A204.1 (cell line): ENCODE measurements around the gene ABCC5.

Source experiments
- FAIRE-seq: peaks from 2 replicates; lab custom pipeline; 2012; peaks lifted over from hg19 to GRCh38; lab: Jason Lieb, UNC

The ABCC5 gene

DNA sequence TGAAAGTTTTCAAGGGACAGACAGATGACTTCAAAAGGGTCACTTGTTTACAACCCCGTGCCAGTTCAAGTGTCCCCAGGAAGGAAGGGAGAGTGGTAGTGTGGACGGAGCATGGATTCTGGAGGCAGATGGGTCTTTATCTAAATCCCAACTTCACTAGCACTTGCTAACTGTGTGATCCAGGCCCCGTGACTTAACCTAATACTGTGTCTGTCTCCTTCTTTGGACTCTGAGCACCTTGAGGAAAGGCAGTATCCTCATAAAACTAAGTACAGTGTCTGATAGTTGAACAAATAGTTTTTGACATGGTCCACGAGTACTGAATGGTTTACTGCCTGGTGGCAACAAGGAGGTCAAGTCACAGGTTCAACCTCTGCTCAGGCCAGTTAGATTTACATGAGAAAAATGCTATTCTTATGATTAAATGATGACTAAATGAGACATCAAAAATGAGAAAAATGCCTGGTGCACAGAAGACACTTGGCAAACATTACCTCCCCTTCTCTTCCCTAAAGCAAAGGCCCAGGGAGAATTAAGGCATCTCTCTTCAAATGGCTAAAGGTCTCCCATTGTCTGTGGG, 48.9 kb downstream of the ABCC5 start:
- no peak for FAIRE-seq

DNA sequence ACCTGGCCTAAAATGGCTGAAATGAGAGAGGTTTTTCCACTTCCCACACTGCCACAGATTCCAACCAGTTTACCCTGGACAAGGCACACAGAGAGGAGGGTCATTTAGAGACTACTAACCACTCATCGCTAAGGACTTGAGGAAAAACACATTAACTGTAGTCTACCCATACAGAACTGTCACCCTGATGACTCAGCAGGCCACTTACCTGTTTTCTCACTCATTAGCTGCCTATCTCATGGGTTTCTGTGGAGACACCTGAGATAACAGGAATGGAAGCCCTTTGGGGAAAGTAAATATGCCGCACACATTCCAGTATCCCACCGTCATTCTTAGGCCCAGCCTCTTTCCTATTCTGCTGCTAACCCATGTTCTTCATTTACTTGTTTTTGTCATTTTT, 50.0 kb downstream of the ABCC5 start:
- no peak for FAIRE-seq

DNA sequence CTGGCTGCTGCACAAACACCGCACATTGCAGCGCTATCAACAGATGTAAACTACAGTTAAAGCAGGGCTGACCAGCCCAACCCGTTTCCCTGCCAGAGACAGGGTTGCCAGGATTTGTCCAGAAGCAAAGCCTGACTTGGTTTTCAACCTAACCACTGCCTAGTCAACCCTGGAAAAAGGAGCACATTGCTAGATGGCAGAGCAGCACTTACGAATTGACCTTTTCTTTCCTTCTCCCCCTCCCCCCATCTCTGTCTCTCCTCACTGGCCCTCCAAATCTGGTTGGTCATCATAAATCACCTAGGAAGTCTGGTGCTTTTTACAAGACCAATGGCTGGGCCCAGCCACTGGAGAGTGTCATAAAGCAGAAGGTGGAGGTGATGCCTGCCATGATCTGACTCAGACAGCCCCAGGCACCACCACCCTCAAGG, 51.3 kb downstream of the ABCC5 start:
- no peak for FAIRE-seq

DNA sequence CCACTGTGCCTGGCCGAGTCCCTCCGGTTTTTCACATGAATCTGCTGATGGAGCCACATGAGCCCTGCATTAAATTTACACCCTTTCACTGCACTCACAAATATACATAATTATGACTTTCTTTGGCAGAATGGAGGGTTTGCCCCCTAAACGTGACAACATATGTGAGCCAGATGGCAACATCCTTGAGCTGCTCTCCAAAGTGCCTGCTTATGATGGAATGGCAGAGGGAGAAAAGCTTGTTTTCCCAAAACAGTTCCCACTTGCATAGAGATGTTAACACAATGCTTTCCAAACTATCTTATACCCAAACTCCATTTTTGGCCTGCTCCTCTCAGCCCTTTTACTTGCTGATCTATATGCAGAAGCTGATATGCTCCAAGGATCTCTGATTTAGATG, 54.9 kb downstream of the ABCC5 start:
- no peak for FAIRE-seq

DNA sequence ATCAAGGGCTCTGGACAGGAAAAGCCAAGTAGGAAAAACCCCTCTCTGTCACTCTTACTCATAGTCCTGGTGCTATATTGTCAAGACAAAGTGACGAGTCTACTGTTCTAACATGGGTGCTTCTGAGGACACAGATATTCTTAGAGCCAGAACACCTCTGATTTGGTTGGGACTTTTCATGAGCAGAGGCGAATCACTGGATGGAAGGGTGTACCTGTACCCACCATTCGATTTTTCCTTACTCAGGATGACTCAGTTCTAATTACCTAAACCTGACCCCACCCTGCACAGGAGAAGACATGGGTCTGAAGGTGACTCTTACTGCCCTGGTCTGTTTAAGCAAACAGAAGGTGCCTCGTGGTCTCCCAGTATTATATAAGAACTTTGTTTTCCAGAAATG, 58.5 kb downstream of the ABCC5 start:
- FAIRE-seq: no peak

DNA sequence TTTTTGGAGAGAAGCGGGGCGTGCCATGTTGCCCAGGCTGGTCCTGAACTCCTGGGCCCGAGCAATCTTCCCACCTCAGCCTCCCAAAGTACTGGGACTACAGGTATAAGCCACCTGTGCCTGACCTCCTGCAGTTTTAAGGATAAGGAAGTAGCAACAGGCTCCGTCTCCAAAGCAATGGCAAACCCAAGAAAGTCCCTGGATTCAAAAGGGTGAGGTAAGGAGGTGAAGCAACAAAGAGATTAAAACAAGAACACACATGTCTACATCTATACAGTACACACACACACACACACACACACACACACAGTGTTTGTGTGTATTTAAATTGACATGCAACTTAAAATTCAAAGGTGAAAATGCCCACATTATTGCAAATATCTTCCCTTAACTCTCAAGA, 58.9 kb downstream of the ABCC5 start:
- no peak for FAIRE-seq

DNA sequence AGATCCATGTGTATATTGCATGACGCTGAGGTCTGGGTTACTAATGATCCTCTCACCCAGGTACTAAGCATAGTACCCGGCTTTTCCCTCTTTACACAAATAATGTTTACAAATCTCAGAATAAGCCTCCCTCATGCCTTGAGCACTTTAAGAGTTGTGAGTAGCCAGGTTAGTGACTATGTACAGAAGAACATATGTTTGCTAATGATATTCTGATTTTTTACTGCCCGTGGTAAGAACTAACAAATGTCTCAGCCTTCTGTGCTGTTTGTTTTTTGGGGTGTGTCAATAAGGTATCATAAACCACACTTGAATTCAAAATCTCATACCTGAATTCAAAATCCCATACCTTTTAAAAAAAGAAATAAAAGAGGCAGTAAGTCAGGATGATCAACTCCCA, 59.5 kb downstream of the ABCC5 start:
- no peak for FAIRE-seq

DNA sequence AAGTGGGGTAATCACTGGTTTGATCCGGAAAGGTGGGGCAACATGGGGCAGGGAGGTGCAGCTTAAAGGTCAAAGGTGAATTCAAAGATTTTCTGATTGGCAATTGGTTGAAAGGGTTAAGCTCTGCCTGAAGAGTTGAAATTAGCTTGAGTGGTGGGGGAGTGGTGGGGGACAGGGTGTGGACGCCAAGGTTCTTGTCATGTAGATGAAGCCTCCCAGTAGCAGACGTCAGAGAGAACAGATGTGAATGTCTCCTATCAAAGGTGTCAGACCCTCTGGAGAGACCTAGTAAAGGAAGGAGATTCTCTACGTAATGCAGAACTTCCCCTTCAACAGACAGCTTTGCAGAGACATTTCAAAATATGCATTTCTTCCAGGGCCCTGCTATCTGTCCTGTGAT, 62.8 kb downstream of the ABCC5 start:
- no peak for FAIRE-seq

DNA sequence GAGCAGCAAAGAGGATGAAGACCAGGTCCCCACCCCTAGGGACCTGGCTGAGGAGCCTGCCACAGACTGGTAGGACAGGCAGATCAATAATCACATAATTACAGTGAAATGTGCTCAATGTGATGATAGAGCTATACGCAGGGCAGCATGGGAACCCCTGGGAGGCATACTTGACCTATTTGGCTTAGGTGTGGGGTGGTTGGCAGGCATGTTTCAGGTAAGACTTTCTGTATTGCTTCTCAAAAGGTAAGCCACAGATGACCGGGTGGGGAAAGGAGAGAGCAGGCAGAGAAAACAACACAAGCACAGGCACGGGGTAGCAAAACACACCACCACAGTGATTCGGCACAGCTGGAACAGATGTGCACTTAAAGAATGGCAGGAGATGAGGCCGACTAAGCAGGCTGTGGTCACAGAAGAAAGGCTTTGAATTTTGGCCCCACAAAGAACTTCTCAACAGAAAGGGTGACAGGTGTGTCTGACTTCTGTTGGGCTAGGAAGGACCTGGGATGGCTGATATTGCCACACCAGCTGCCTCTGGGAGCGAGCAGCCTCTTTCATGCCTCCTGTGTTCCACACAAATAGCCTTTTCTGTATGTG, 64.1 kb downstream of the ABCC5 start:
- no peak for FAIRE-seq

DNA sequence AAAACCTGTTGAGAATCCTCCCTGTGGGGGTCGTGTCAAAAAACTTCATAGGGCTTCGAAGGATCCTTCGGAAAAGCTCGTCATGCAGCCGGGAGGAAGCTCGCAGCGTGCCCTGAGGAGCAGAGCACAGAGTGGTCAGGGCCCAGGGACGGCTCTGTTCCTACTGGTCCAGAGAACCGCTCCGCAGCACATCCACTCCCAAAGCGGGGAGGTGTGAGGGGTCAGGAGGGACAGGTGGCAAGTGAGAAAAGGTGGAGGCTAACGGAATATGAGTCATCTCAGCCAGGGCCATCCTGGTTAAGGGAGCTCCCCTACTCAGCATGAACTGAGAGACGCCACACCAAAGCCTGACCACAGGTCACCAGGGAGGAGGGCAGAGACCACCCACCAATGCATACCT, 66.2 kb downstream of the ABCC5 start:
- FAIRE-seq: no peak

DNA sequence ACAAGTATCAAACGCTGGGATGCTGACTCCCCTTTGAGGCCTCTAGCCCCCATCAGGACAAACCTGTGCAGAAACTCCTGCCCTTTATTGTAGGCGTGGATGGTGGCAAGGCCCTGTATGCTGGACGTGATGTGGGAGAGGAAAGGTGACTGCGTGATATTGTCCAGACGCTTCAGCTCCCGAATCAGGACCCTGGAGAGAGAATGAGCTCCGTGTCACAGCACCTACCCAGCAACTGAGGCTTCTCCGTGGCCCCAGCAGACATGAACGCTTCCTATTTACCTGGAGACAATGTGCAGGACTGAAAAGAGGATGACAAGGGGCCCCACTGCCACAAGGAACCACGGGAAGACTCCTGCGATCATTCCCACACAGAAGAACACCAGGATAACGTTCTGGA, 68.0 kb downstream of the ABCC5 start:
- no peak for FAIRE-seq

DNA sequence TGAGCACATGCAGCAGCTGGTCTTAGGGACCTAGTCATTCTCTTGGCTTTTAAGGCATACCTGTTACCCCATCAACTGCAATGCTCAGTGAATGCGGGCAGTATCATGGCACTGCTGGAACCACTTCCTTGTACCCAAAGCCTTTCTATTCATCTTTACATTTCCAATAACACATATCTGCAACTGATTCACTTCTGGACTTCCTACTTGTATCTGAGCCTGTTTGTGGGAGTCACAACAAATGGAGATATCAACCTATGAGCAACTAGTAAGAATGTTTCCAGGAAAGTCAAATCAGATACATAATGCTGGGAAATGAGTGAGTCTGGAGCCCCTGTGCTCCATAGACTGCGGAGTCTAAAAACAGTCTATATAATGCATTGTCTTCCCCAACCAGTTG, 71.6 kb downstream of the ABCC5 start:
- FAIRE-seq: no peak

DNA sequence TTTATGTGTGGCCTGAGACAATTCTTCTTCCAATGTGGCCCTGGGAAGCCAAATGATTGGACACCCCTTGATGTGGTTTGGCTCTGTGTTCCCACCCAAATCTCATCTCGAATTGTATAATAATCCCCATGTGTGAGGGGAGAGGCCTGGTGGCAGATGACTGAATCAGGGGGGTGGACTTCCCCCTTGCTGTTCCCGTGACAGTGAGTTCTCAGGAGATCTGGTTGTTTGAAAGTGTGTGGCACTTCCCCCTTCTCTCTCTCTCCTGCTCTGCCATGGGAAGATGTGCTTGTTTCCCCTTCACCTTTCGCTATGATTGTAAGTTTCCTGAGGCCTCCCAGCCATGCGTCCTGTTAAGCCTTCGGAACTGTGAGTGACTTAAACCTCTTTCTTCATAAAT, 72.9 kb downstream of the ABCC5 start:
- FAIRE-seq: no peak

DNA sequence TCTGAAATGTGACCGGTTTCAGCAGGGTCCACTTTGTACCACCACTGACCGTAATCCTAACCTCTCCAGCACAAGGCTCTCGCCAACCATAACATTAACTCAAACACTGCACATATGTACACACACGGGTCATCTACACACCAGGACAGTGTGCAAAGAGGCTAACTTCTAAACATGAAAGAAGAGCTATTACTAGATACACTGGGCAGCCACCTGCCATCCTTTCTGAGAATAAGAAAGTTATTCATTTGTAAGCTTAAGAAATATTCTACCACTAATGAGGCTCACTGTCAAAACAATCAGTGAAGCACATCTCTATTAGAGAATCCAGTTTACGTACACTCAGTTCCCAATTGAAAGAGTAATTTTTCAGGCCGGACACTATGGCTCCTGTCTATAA, 73.9 kb downstream of the ABCC5 start:
- FAIRE-seq: no peak

DNA sequence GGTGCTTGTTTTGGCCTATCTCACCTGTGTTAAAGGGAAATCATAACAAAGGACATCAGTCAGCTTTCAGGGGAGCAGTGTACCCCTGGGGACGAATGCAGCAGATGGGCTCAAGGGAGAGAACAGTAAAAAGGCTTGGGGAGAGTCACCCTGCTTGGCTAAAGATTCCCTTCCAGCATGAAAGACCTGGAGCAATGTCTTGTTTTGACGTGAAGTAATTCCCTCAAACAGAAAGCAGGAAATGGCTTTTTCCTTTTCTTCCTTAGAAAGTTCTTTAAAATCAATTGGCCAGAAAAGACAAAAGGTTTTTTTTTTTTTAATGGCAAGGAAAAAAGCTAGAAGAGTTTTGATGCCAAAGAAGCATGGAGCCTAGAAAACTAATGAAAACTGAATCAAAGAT, 76.5 kb downstream of the ABCC5 start:
- FAIRE-seq: no peak

DNA sequence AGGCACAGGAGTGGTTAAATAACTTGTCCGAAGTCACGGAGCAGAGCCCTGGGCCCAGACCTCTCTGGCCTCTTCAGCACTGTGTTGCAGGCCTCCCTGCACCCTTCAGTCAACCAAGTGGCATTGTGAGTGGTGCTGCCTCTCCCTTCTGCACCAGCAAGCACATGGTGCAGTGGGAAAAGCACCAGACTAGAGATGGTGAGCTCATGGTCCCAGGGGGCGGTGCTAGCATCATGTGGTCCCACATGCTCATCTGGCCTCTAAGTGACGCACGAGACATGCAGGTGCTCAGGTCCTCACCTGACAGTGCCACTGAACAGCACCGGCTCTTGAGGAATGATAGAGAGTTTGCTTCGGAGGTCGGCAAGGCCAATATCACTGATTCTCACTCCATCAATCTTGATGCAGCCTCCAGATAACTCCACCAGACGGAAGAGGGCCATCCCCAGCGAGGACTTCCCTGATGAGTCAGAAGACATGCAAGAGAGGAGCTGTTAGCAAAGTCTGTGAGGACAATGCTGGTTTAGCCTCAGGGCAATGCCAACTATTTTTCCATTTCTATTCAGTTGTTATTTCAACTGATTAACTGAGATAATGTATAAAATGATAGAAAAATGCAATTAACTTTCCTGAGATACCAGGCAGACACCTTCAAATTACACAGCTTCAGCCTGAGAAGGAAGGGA, 79.9 kb downstream of the ABCC5 start:
- no peak for FAIRE-seq

DNA sequence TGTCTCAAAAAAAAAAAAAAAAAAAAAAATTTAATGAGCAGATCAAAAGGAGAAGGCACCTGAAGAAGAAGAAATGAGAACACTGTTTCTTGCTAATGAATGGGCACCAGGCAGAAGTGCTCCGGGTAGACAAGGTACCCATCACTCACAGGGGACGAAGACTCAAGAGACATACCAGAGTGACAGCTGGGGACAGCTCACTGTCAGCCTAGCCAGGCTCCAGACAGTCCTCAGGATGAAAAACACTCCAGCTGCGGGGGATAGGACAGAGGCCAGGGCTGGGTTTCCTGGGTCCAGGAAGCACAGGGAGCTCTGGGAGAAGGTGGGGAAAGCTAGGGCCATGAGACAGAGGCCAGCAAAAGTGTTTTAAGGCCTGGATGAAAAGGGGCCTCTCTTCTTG, 84.5 kb downstream of the ABCC5 start:
- no peak for FAIRE-seq

DNA sequence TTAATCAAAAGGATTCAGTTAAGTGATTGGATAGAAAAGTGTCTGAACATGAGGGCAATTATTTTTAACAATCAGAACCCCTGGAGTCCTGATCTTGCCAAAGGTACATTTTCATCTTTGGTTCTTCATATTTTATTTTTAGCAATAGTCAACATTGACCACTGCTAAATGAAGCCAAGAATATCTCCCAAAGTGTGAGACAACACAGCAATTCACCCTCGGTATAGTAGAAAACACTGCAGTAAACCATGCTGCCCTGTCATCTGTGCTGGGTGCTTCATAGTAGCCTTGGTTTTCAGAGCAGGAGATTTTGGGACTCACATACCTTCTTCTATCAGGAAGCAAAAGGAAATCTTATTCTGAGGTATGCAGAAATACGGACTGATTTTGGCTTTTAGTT, 85.8 kb downstream of the ABCC5 start:
- FAIRE-seq: no peak

DNA sequence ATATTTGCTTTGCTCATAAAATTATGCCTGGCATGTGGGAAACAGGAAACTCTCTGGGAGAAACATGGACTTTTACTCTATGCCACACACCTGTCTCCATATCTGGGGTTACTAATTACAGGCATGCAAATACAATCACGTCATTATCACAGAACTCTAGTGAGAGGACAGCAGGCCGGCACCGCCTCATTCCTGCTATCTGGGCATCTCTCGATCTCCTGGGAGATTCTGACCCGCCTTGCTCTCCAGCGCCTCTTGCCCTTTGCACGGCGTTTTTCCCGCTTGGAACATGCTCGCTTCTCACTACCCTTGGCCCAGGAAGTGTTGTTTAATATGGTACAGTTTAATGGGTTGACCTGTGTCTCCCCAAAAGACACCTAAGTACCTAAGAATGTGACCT, 87.6 kb downstream of the ABCC5 start:
- no peak for FAIRE-seq

DNA sequence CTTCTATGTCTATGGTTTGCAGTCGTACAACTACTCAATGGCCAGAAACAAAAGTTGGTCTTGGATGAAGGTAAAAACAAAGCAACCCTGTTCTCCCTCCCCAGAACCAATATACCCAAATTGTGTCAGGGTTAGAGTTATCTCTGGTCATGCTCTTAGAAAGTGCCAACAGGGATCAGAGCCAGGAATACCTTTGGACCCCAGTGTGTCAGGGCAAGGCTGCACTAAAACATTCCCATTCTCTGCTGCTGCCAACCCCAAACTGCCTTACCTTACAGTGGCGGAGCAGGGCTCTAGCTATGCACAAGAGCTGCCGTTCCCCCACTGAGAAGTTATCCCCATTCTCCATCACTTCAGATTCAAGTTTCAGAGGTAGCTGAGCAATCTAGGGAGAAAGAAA, 90.6 kb downstream of the ABCC5 start:
- no peak for FAIRE-seq

DNA sequence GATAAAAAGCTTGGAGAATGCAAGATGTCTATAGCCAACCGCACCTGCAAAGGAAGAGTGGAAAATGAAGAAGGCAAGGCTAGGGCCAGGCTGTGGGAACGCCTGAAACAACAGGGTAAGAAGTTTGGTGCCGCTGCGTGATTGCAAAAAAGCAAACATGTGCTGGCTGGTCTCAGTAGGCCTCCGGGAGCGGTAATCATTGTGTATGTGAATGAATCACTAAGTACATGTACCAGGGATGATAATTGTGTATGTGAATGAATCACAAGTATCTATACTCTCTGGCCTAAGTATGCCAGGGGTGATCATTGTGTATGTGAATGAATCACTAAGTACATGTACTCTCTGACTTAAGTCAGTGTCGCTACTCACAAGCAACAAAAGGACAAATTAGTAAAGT, 92.7 kb downstream of the ABCC5 start:
- FAIRE-seq: no peak

DNA sequence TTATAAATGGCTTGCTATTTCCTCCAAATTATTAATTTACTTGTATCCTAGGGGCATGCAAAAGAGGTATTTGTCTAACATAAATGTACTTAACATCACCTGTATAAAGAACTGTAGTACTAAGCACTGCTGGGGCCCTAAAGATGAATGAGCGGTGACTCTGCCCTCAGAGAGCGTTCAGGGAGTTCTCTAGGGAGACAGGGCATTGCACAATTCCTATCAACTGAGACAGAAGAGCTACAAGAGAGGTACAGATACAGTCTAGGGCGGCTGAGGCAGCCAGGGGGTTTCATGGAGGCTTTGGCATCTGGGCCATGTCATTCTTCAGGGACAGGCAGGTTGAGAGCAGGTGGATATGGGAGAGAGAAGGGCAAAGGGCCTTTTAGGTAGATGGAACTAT, 93.1 kb downstream of the ABCC5 start:
- FAIRE-seq: no peak

DNA sequence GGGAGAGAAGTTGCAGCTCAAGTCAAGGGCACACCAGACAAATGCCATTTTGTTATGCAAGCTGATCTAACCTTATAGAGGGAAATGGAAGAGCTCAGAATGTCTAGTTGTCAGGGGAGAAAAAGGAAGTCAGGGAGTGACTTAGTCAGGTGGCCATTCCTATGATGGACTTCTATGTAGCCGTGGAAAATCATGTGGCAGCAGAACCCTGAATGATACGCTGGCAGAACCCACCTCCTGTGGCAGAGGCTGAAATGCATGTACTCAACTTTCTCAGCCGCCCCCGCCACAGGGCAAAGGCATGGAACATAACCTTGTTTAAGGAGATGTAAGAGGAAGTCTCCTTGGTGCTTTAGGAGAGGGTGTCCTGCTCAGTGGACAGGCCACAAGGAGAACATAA, 95.3 kb downstream of the ABCC5 start:
- no peak for FAIRE-seq

DNA sequence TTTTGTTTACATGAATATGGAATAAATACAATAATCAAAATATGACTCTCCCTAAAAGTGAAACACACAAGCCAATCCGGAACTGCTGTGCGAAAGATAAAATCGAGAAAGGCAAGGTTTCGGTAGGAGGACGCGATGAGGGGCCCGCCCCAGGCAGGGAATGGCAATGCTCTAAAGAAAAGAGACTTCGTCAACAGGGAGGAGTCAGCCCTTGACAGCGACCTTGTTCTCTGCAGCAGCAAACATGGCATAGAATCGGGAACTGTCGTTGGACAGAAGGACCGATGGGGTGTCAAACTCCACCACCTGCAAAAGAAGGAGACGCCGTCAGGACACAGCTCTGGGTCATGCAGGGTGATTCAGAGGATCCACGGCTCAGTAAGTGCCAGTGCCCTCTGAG, 96.6 kb downstream of the ABCC5 start:
- no peak for FAIRE-seq
